SK-N-SH (cell line): Measurements from ENCODE around the gene TP53TG3D.
"Not testable (repeated sequence)": the region's sequence is repeated elsewhere in the genome, so short reads cannot be mapped to it uniquely, and the experiment has no call there.

Experiments used
- CHD2 ChIP-seq: fragments of 150-350 bp; IDR thresholded peaks from 2 replicates; pipeline ENCODE4 v1.6.1; 2018; ENCODE audit warnings: low read length; ENCODE audit not compliant: partially characterized antibody
- GABPA ChIP-seq: IDR thresholded peaks from 2 replicates; pipeline ENCODE4 v1.4.0; 2012; ENCODE audit warnings: low read depth, mild to moderate bottlenecking
- MXI1 ChIP-seq: IDR thresholded peaks from 2 replicates; pipeline ENCODE4 v1.6.1; 2012; ENCODE audit warnings: mild to moderate bottlenecking, low read depth, low read length, improper control_type of control experiment
- NFIC ChIP-seq: IDR thresholded peaks from 2 replicates; pipeline ENCODE4 v1.4.0; 2012; ENCODE audit warnings: borderline replicate concordance
- NRF1 ChIP-seq: IDR thresholded peaks from 2 replicates; pipeline ENCODE4 v1.6.1; 2012; ENCODE audit warnings: low read depth, mild to moderate bottlenecking, low read length
- POLR2AphosphoS5 ChIP-seq: IDR thresholded peaks from 2 replicates; pipeline ENCODE4 v1.6.1; 2012; ENCODE audit warnings: low read depth, low read length
- RAD21 ChIP-seq: IDR thresholded peaks from 2 replicates; pipeline ENCODE4 v1.6.1; 2012; ENCODE audit warnings: mild to moderate bottlenecking, low read length
- RCOR1 ChIP-seq: fragments of 150-350 bp; IDR thresholded peaks from 2 replicates; pipeline ENCODE4 v1.6.1; 2017; ENCODE audit warnings: antibody characterized with exemption, low read length
- TAF1 ChIP-seq: IDR thresholded peaks from 2 replicates; pipeline ENCODE4 v1.6.1; 2012; ENCODE audit warnings: low read depth, mild to moderate bottlenecking, low read length, moderate library complexity, borderline replicate concordance
- TF ChIP-seq, protein P1 (sequence below): IDR thresholded peaks from 2 replicates; pipeline ENCODE4 v1.6.1; 2012; ENCODE audit warnings: mild to moderate bottlenecking, low read depth, low read length, moderate library complexity
- TF ChIP-seq, protein P2 (sequence below): fragments of 200-600 bp; sonication (generic); IDR thresholded peaks from 2 replicates; pipeline ENCODE4 v1.6.1; 2017; ENCODE audit warnings: antibody characterized with exemption, mild to moderate bottlenecking, moderate library complexity

DNA sequence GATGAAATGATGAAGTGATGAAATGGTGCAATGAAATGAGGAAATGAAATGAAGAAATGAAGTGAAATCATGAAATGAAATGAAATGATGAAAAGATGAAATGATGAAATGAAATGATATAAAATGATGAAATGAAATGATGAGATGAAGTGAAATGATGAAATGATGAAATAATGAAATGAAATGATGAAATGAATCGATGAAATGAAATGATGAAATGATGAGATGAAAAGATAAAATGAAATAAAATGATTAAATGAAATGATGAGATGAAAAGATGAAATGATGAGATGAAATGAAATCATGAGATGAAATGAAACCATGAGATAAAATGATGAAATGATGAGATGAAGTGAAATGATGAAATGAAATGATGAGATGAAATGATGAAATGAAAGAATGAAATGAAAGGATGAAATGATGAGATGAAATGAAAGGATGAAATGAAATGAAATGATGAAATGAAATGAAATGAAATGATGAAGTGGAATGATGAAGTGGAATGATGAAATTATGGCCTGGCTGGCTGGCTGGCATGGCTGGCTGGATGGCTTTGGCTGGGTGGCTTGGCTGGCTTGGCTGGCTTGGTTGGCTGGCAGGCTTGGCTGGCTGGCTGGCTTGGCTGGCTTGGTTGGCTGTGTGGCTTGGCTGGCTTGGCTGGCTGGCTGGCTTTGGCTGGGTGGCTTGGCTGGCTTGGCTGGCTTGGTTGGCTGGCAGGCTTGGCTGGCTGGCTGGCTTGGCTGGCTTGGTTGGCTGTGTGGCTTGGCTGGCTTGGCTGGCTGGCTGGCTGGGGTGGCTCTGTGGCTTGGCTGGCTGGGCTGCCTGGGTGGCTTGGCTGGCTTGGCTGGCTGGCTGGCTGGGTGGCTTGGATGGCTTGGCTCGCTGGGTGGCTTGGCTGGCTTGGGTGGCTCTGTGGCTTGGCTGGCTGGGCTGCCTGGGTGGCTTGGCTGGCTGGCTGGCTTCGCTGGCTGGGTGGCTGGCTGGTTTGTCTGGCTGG is 32.0 kb downstream of the TP53TG3D start:
- TF ChIP-seq RCOR1, TAF1, MXI1, POLR2AphosphoS5, NFIC, RAD21, GABPA, NRF1, CHD2: not testable (repeated sequence)
- TF ChIP-seq, protein P1, sequence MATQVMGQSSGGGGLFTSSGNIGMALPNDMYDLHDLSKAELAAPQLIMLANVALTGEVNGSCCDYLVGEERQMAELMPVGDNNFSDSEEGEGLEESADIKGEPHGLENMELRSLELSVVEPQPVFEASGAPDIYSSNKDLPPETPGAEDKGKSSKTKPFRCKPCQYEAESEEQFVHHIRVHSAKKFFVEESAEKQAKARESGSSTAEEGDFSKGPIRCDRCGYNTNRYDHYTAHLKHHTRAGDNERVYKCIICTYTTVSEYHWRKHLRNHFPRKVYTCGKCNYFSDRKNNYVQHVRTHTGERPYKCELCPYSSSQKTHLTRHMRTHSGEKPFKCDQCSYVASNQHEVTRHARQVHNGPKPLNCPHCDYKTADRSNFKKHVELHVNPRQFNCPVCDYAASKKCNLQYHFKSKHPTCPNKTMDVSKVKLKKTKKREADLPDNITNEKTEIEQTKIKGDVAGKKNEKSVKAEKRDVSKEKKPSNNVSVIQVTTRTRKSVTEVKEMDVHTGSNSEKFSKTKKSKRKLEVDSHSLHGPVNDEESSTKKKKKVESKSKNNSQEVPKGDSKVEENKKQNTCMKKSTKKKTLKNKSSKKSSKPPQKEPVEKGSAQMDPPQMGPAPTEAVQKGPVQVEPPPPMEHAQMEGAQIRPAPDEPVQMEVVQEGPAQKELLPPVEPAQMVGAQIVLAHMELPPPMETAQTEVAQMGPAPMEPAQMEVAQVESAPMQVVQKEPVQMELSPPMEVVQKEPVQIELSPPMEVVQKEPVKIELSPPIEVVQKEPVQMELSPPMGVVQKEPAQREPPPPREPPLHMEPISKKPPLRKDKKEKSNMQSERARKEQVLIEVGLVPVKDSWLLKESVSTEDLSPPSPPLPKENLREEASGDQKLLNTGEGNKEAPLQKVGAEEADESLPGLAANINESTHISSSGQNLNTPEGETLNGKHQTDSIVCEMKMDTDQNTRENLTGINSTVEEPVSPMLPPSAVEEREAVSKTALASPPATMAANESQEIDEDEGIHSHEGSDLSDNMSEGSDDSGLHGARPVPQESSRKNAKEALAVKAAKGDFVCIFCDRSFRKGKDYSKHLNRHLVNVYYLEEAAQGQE, result not testable (repeated sequence)
- TF ChIP-seq, protein P2, sequence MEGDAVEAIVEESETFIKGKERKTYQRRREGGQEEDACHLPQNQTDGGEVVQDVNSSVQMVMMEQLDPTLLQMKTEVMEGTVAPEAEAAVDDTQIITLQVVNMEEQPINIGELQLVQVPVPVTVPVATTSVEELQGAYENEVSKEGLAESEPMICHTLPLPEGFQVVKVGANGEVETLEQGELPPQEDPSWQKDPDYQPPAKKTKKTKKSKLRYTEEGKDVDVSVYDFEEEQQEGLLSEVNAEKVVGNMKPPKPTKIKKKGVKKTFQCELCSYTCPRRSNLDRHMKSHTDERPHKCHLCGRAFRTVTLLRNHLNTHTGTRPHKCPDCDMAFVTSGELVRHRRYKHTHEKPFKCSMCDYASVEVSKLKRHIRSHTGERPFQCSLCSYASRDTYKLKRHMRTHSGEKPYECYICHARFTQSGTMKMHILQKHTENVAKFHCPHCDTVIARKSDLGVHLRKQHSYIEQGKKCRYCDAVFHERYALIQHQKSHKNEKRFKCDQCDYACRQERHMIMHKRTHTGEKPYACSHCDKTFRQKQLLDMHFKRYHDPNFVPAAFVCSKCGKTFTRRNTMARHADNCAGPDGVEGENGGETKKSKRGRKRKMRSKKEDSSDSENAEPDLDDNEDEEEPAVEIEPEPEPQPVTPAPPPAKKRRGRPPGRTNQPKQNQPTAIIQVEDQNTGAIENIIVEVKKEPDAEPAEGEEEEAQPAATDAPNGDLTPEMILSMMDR, result not testable (repeated sequence)
